ENCODE measurements around the gene COL13A1.

GRCh38 chr10:69807696-69808095 lies 6.0 kb downstream of the COL13A1 start:
- TF ChIP-seq POLR2A (IDR thresholded peaks at IDR 0.05): no peak
- TF ChIP-seq CTCF (IDR thresholded peaks at IDR 0.05): no peak
- no peak for TF ChIP-seq POLR2AphosphoS5 (IDR thresholded peaks at IDR 0.05)
- TF ChIP-seq EP300 (IDR thresholded peaks at IDR 0.05): no peak

Measured in upper lobe of left lung (tissue), 4 donors.